ENCODE measurements around the gene TMEM120B.

TMEM120B gene

GRCh38 chr12:121801595-121802484 lies 89.3 kb downstream of the TMEM120B start:
- peak overlapping the region; percentile 78 for H3K4me3 ChIP-seq (replicated peaks; ENCODE audit: low read depth, low read length)
- peak; percentile 77 for DNase-seq (ENCODE audit: low read depth)
- TF ChIP-seq CTCF (IDR thresholded peaks at IDR 0.05; ENCODE audit: low read length, missing control alignments), result no peak

- DNase-seq (ENCODE audit: low read depth), result no peak
- no peak for TF ChIP-seq CTCF (IDR thresholded peaks at IDR 0.05; ENCODE audit: low read length, missing control alignments)
- H3K4me3 ChIP-seq (replicated peaks; ENCODE audit: low read depth, low read length), result peak overlapping the region; percentile 78
Observed at GRCh38 chr12:121802485-121802842, 89.9 kb downstream of the TMEM120B start.

- peak overlapping the region; percentile 78 for H3K4me3 ChIP-seq (replicated peaks; ENCODE audit: low read depth, low read length)
- DNase-seq (ENCODE audit: low read depth), result peak; percentile 97
- no peak for TF ChIP-seq CTCF (IDR thresholded peaks at IDR 0.05; ENCODE audit: low read length, missing control alignments)
Observed at GRCh38 chr12:121802843-121803698, 90.5 kb downstream of the TMEM120B start.

GRCh38 chr12:121803861-121804416 lies 91.4 kb downstream of the TMEM120B start, which contains the start of gene SETD1B:
Gene SETD1B, plus strand, starts transcription at chr12:121804009. Its CDS starts 729 bp downstream, at chr12:121804738.
- peak; percentile 64 for DNase-seq (ENCODE audit: low read depth)
- H3K4me3 ChIP-seq (replicated peaks; ENCODE audit: low read depth, low read length), result peak within 1 kb of the TSS; percentile 78
- TF ChIP-seq CTCF (IDR thresholded peaks at IDR 0.05; ENCODE audit: low read length, missing control alignments), result no peak

- H3K4me3 ChIP-seq (replicated peaks; ENCODE audit: low read depth, low read length), result peak overlapping the region; percentile 78
- TF ChIP-seq CTCF (IDR thresholded peaks at IDR 0.05; ENCODE audit: low read length, missing control alignments), result no peak
- DNase-seq (ENCODE audit: low read depth), result no peak
Observed at GRCh38 chr12:121804417-121805111, 92.0 kb downstream of the TMEM120B start.

All from fibroblast of pulmonary artery (primary cell).